ACHN (cell line): ENCODE measurements around the gene UQCC2.

ENCODE experiments used
- DNase-seq: peaks from one replicate; pipeline ENCODE4 v3.0.0-alpha.2; 2015
- in situ Hi-C: cut with HindIII; loops from 2 replicates; pipeline ENCODE4 v1.10.0; 2017; ENCODE audit warnings: low sequenced_read_pairs, low pct_ligation_motif_present, low pct_unique_long_range_greater_than_20kb

Gene UQCC2

GRCh38 chr6:33728438-33728837, 16.9 kb upstream of the UQCC2 start:
- DNase-seq: no peak
- in situ Hi-C loops: no loop called here

GRCh38 chr6:33727932-33728331, 16.4 kb upstream of the UQCC2 start:
- in situ Hi-C loops: no loop called here
- DNase-seq: no peak

GRCh38 chr6:33727126-33727525, 15.6 kb upstream of the UQCC2 start:
- in situ Hi-C loops: no loop called here
- DNase-seq: no peak

GRCh38 chr6:33726696-33727095, 15.2 kb upstream of the UQCC2 start:
- DNase-seq: no peak
- in situ Hi-C loops: no loop called here

GRCh38 chr6:33725891-33726673, 14.6 kb upstream of the UQCC2 start:
- in situ Hi-C loops: no loop called here
- DNase-seq: no peak

GRCh38 chr6:33725222-33725621, 13.7 kb upstream of the UQCC2 start:
- in situ Hi-C loops: no loop called here
- DNase-seq: no peak

- no peak for DNase-seq
- in situ Hi-C loops: no loop called here
These were observed 12.9 kb upstream of the UQCC2 start for GRCh38 chr6:33724102-33725023.

DNA sequence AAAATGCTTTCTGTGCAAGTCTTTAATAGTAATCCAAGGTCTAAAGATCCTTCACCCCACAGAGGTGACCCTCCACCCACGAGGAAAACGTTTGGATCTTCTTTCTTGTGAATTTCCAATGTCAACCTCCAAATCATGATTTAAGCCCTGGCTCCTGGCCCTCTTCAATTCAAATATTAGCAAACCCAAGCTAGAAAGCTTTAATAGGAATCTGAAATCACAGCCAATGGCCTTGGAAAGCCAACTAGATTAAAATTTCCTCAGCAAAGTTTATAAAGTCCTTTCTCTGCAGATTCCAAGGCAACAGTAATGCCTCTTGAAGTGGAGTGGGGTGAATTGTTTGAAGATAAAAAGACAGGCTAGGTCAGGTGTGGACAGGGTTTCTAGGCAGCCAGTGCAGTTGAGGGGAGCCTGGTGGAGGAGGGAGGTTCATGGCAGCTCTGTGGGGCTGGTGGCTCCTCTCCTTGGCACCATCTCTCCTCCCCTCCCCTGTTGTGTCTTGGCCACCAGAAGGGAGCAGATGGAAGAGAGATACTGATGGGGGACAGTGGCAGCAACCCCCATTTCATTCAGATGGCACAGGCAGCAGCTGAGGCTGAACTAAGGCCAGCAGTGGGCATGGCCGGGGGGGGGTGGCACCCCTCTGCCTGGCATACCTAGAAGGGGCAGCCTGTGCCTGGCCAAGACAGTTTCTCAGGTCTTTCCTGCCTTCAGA, 12.0 kb upstream of the UQCC2 start:
- no peak for DNase-seq
- in situ Hi-C loops: no loop called here

- DNase-seq: no peak
- in situ Hi-C loops: no loop called here
These were observed 10.7 kb upstream of the UQCC2 start for GRCh38 chr6:33722103-33722623.

GRCh38 chr6:33721508-33721907, 10.0 kb upstream of the UQCC2 start:
- no peak for DNase-seq
- in situ Hi-C loops: no loop called here

- in situ Hi-C loops: no loop called here
- DNase-seq: no peak
These were observed 9.5 kb upstream of the UQCC2 start for GRCh38 chr6:33720998-33721397.

- no peak for DNase-seq
- in situ Hi-C loops: no loop called here
These were observed 8.0 kb upstream of the UQCC2 start for GRCh38 chr6:33719326-33719987.

- no peak for DNase-seq
- in situ Hi-C loops: no loop called here
These were observed 7.2 kb upstream of the UQCC2 start for GRCh38 chr6:33718713-33719112.

DNA sequence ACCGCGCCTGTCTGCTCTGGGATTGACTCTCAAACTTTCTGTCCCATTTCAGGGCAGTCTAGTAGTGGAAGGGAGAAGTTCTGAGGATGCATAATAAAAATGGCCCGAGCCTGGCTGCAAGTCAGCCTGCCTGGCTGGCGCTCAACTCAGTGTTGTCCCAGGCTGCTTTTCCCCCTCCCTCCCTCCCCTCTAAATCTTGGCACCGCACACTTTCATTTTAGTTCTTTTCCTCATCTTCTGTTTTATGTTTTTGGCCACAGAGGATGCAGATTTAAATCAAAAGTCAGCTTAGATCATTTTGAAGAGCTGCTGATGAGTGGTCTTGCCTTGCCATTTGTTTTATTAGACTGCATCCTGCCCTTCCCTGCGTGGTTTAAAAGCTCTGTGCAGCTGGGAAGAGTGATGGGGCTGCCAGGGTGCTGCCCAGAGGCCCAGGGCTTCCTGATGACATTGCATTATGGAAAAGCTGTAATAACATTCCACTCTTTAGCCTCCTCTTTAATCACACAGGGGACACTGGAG, 6.5 kb upstream of the UQCC2 start:
- no peak for DNase-seq
- in situ Hi-C loops: no loop called here

- in situ Hi-C loops: no loop called here
- no peak for DNase-seq
These were observed 5.6 kb upstream of the UQCC2 start for GRCh38 chr6:33716890-33717632.

DNA sequence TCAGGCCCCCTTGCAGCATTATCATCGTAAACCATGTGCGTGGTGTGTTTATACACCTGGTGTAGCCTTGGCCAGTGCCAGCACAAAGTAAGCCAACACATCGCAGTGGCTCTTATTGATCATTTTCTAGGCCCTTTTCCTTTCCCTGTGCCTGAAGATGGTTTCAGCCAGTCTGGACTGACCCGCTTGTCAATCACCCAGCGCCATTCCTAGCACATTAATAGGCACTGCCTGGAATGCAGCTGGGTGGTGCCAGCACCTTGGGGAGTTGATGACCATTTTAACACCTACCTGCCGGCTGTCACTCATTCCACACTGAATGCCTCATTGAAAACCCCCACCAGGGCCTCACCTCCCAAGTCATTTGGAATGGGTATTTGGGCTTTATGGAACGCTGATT, 4.9 kb upstream of the UQCC2 start:
- in situ Hi-C loops: no loop called here
- DNase-seq: no peak

DNA sequence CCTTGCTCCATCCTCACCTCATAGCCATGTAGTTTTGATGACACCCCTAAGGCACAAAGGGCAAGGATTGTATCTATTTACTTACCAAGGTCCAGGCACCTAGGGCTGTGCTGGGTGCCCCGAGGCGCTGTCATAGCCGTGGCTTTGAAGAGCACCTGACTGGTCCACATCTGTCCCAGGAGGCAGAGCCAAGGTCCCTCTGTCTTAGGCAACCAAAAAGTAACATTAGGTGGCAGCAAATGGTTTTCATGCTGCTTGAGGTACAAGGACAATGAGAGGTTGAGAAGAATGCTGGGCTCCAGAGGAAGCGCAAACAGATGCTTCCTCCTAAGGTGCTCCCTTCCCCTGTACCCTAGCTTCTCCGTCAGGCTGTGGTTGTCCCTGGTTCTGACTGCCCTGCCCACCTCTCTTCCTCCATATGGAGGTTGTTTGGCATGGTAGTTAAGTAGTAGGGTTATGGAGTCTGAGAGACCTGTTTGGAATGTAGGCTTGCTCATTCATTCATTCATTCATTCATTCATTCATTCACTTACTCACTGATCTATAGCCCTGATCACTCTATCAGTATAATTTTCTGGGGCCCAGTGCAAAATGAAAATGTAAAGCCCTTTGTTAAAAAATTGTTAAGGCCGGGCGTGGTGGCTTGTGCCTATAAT, 3.0 kb upstream of the UQCC2 start:
- DNase-seq: no peak
- in situ Hi-C loops: no loop called here
